Immature natural killer cell (primary cell): ENCODE results near the gene SLC1A1. TPM values are rescaled to one million over a fixed set of nuclear protein-coding genes. Genes with fewer than 3 reads are reported as not detected.
"Not testable (repeated sequence)": the region's sequence is repeated elsewhere in the genome, so short reads cannot be mapped to it uniquely, and the experiment has no call there.

Experiments used
- DNase-seq, 3 donors: peaks; one replicate each; pipeline ENCODE4 v3.0.0; 2022; ENCODE audit warnings: mixed read lengths in 1 of 3
- H3K27ac Mint-ChIP-seq, 6 donors: one replicate each; pipeline ENCODE4 v1.8.0; 2020; ENCODE audit warnings: mixed read lengths in 6 of 6, mild to moderate bottlenecking in 5 of 6, inconsistent platforms in 4 of 6, moderate library complexity in 3 of 6
- H3K27me3 Mint-ChIP-seq, 3 donors: one replicate each; pipeline ENCODE4 v1.8.0; 2020 to 2021; ENCODE audit warnings: low read depth in 3 of 3, mild to moderate bottlenecking in 3 of 3, mixed read lengths in 3 of 3, moderate library complexity in 3 of 3, inconsistent platforms in 1 of 3
- H3K36me3 Mint-ChIP-seq, 3 donors: one replicate each; pipeline ENCODE4 v1.8.0; 2020; ENCODE audit warnings: mixed read lengths in 3 of 3, inconsistent platforms in 2 of 3, mild to moderate bottlenecking in 2 of 3
- H3K4me1 Mint-ChIP-seq, 2 donors: one replicate each; pipeline ENCODE4 v1.8.0; 2020; ENCODE audit warnings: inconsistent platforms in 2 of 2, mild to moderate bottlenecking in 2 of 2, mixed read lengths in 2 of 2, moderate library complexity in 1 of 2
- H3K4me3 Mint-ChIP-seq, 5 donors: one replicate each; pipeline ENCODE4 v1.8.0; 2020; ENCODE audit warnings: mild to moderate bottlenecking in 5 of 5, mixed read lengths in 5 of 5, inconsistent platforms in 3 of 5, moderate library complexity in 3 of 5
- H3K9me3 Mint-ChIP-seq, 6 donors: one replicate each; pipeline ENCODE4 v1.8.0; 2020; ENCODE audit warnings: mild to moderate bottlenecking in 6 of 6, mixed read lengths in 6 of 6, inconsistent platforms in 4 of 6, moderate library complexity in 3 of 6
- polyA plus RNA-seq, 3 donors: library from polyadenylated mRNA; unstranded; fragments of 300-500 nt; fragmentation: Illumina TruSeq; gene quantifications; one replicate each; pipeline ENCODE4 v1.2.3, GENCODE V29; 2021

The SLC1A1 gene
- polyA plus RNA-seq, 3 donors from 2014 or later = 0.13 TPM; not detected in 2

DNA sequence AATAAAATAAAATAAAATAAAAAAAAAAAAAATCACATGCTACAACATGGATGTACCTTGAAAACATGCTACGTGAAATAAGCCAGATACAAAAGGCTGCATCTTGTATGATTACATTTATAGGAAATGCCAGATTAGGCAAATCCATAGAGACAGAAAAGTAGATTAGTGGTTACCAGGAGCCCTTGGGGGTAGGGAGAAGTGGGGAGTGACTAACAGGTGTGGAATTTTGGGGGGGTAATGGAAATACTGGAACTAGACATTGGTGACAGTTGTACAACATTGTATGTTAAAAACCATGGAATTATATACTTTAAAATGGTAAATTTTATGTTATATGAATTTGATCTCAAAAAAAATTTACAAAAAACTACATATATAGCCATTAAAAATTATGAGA lies 47.3 kb downstream of the SLC1A1 start:
- DNase-seq = no peak
- Mint-ChIP-seq H3K36me3 (peaks cover 0 to 10% (median 0%) of the 10 kb centered on the region in 3 donors), H3K27me3 (peaks cover under 1 to 3% (median 2%) of the 10 kb centered on the region in 3 donors), H3K4me3 (no peak overlapping the region), H3K27ac (no peak overlapping the region), H3K4me1 (no peaks in the 10 kb centered on the region), H3K9me3 (peaks cover 0 to 7% (median 0%) of the 10 kb centered on the region in 6 donors)

DNA sequence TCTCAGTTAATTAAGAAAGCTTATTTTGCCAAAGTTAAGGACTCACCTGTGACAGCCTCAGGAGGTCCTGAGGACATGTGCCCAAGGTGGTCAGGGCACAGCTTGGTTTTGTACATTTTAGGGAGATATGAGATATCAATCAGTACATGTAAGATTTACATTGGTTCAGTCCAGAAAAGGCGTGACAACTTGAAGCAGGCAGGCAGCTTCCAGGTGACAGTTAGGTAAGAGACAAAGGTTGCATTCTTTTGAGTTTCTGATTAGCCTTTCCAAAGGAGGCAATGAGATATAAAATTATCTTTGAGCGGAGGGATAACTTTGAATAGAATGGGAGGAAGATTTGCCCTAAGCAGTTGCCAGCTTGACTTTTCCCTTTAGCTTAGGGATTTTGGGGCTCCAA lies 47.8 kb downstream of the SLC1A1 start:
- no peak overlapping the region for H3K27ac Mint-ChIP-seq
- H3K9me3 Mint-ChIP-seq = peaks cover 0 to 7% (median 0%) of the 10 kb centered on the region in 6 donors
- no peaks in the 10 kb centered on the region for H3K4me1 Mint-ChIP-seq
- peaks cover 0 to 10% (median 0%) of the 10 kb centered on the region in 3 donors for H3K36me3 Mint-ChIP-seq
- peaks cover 0 to 4% (median 3%) of the 10 kb centered on the region in 3 donors for H3K27me3 Mint-ChIP-seq
- DNase-seq = no peak
- H3K4me3 Mint-ChIP-seq = no peak overlapping the region

GRCh38 chr9:4538621-4539020 lies 48.4 kb downstream of the SLC1A1 start:
- Mint-ChIP-seq H3K4me3 (no peak overlapping the region), H3K36me3 (peaks cover 0 to 10% (median 0%) of the 10 kb centered on the region in 3 donors), H3K27ac (no peak overlapping the region), H3K27me3 (peaks cover 0 to 5% (median 3%) of the 10 kb centered on the region in 3 donors), H3K4me1 (no peaks in the 10 kb centered on the region), H3K9me3 (peaks cover 0 to 6% (median 0%) of the 10 kb centered on the region in 6 donors)
- no peak for DNase-seq

GRCh38 chr9:4540425-4540824 lies 50.2 kb downstream of the SLC1A1 start:
- H3K27me3 Mint-ChIP-seq = peaks cover 0 to 9% (median 5%) of the 10 kb centered on the region in 3 donors
- no peak for DNase-seq
- H3K36me3 Mint-ChIP-seq = peaks cover 0 to 4% (median 0%) of the 10 kb centered on the region in 3 donors
- no peak overlapping the region for H3K4me3 Mint-ChIP-seq
- no peak overlapping the region for H3K27ac Mint-ChIP-seq
- H3K9me3 Mint-ChIP-seq = peaks cover 0 to 3% (median 0%) of the 10 kb centered on the region in 6 donors
- H3K4me1 Mint-ChIP-seq = no peaks in the 10 kb centered on the region

DNA sequence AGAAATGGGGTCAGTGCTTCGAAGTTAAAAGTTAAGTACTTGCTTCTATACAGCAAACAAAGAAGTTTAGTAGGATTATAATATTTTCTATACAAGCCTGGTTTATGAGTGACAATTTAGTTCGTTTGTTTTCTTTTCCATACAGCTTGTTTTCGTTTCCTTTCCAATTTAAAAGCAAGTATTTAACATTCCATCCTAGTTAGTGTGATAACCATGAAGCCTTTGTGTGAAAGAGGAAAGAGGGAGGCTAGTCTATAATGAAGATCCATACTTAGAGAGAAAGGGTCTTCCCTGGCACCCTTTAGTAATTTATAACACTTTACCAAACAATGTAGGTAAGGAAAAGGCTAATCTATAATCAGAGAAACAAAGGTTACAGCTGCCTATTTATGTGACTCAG lies 51.0 kb downstream of the SLC1A1 start:
- no peak overlapping the region for H3K27ac Mint-ChIP-seq
- no peaks in the 10 kb centered on the region for H3K4me1 Mint-ChIP-seq
- DNase-seq = no peak
- peaks cover 0 to under 1% (median 0%) of the 10 kb centered on the region in 6 donors for H3K9me3 Mint-ChIP-seq
- no peak overlapping the region for H3K4me3 Mint-ChIP-seq
- H3K36me3 Mint-ChIP-seq = peaks cover 0 to 4% (median 0%) of the 10 kb centered on the region in 3 donors
- H3K27me3 Mint-ChIP-seq = peaks cover 0 to 13% (median 5%) of the 10 kb centered on the region in 3 donors

DNA sequence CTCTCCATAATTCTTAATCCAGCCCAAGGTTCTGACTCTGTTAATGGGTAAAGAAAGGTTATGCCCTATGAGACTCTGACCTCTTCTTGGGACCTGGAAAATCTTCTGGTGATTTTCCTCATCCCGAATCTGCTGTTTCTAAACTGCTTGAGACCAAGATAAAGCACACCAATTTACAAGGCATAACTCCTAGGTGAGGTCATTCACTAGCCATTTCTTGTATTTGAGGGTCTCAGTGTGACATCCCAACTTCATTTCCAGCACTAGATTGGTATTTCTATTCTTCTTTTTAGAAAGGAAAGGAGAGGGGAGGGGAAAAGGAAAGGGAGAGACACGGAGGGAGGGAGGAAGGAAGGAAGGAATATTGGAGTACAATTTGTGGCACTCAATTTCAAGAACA lies 51.6 kb downstream of the SLC1A1 start:
- Mint-ChIP-seq H3K4me1 (no peaks in the 10 kb centered on the region), H3K27ac (no peak overlapping the region), H3K4me3 (no peak overlapping the region), H3K36me3 (peaks cover 0 to 4% (median 0%) of the 10 kb centered on the region in 3 donors), H3K9me3 (no peaks in the 10 kb centered on the region), H3K27me3 (peaks cover 0 to 13% (median 5%) of the 10 kb centered on the region in 3 donors)
- no peak for DNase-seq

DNA sequence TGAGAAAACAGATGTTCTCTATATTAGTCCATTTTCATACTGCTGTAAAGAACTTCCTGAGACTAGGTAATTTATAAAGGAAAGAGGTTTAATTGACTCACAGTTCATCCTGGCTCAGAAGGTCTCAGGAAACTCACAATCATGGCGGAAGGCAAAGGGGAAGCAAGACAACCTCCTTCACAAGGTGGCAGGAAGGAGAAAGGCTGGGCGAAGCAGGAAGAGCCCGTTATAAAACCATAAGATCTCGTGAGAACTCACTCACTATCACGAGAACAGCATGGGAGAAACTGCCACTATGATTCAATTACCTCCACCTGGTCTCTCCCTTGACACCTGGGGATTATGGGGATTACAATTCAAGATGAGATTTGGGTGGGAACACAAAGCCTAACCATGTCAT lies 54.4 kb downstream of the SLC1A1 start:
- not testable (repeated sequence) for H3K36me3 Mint-ChIP-seq, DNase-seq, H3K4me1 Mint-ChIP-seq, H3K9me3 Mint-ChIP-seq, H3K4me3 Mint-ChIP-seq, H3K27ac Mint-ChIP-seq
- peaks cover 0 to 10% (median 7%) of the 10 kb centered on the region in 3 donors for H3K27me3 Mint-ChIP-seq

DNA sequence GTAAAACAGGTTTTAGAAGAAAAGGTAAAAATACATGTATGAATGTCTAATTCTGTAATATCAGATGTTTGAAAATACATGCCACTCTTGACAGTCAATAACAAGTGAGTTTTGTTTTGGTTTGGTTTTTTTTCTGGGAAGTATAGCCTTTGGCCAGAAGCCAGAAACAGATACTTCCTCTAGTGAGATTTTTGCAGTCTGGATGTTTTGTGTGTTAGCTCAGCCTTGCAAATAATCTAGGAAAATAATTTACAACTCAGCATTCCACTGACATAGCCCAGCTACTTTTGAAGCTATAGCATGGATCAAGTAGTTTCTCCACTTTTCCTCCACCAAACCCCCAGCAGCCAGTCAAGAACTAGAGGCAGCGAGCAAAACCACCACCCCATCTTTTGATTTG lies 56.7 kb downstream of the SLC1A1 start:
- Mint-ChIP-seq H3K27me3 (peaks cover 0 to 10% (median 8%) of the 10 kb centered on the region in 3 donors), H3K4me3 (no peak overlapping the region), H3K36me3 (no peaks in the 10 kb centered on the region), H3K4me1 (no peaks in the 10 kb centered on the region), H3K9me3 (no peaks in the 10 kb centered on the region), H3K27ac (no peak overlapping the region)
- DNase-seq = no peak

- Mint-ChIP-seq H3K4me1 (no peaks in the 10 kb centered on the region), H3K27ac (no peak overlapping the region), H3K36me3 (no peaks in the 10 kb centered on the region), H3K27me3 (peaks cover 2 to 10% (median 10%) of the 10 kb centered on the region in 3 donors), H3K9me3 (no peaks in the 10 kb centered on the region), H3K4me3 (no peak overlapping the region)
- no peak for DNase-seq
These were observed 58.8 kb downstream of the SLC1A1 start for GRCh38 chr9:4548811-4549725.

DNA sequence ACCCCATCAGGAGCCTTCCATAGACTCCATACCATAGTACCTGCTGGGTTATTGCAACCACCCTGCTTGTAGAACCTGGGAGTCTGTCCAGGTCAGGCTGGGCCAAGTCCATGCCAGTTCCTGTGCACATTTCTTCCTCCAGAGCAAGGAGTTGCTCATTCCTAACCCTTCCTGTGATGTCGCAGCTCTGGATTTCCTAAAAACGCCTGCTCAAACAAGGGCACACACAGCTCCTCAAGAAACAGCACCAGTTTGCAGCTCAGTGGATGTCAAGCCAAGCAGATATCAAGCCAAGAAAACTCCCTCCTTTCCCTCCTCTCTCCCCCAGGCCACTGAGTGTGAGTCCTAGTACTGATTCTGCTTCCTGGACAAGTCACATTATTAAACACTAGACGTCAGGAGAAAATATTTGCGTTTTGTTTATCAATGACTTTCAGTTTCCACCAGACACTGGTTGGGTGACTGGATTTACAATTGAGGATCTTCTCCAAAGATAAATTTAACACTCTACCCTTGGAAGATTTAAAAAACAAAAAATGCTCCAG lies 59.6 kb downstream of the SLC1A1 start:
- Mint-ChIP-seq H3K9me3 (no peaks in the 10 kb centered on the region), H3K27me3 (peaks cover 2 to 13% (median 10%) of the 10 kb centered on the region in 3 donors), H3K4me3 (no peak overlapping the region), H3K36me3 (no peaks in the 10 kb centered on the region), H3K27ac (no peak overlapping the region), H3K4me1 (no peaks in the 10 kb centered on the region)
- no peak for DNase-seq

GRCh38 chr9:4550777-4551484 lies 60.7 kb downstream of the SLC1A1 start:
- H3K27me3 Mint-ChIP-seq = peaks cover 2 to 11% (median 3%) of the 10 kb centered on the region in 3 donors
- no peak for DNase-seq
- no peak overlapping the region for H3K4me3 Mint-ChIP-seq
- H3K36me3 Mint-ChIP-seq = no peaks in the 10 kb centered on the region
- no peaks in the 10 kb centered on the region for H3K9me3 Mint-ChIP-seq
- H3K27ac Mint-ChIP-seq = no peak overlapping the region
- no peaks in the 10 kb centered on the region for H3K4me1 Mint-ChIP-seq

DNA sequence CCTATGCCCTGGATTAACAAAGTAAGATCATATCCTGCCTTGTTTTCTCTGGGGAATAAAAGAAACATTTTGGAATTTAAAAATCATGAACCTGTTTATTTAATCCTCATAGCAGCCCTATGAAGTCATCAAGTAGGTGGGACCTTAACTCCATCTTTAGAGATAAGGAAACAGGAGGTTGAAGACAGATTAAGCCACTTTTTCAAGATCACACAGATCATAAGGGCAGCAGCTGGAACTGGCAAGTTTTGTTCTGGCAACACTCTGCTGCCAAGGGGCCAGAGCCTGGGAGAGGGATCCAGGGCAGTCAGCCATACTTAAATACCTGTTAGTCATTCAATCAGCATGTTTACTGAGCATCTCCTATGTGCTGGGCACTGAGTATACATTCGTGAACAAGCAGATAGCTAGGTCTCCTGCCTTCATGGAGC lies 63.7 kb downstream of the SLC1A1 start:
- H3K9me3 Mint-ChIP-seq = no peaks in the 10 kb centered on the region
- no peak for DNase-seq
- H3K27me3 Mint-ChIP-seq = peaks cover 2 to 8% (median 4%) of the 10 kb centered on the region in 3 donors
- H3K4me3 Mint-ChIP-seq = no peak overlapping the region
- no peaks in the 10 kb centered on the region for H3K4me1 Mint-ChIP-seq
- no peak overlapping the region for H3K27ac Mint-ChIP-seq
- no peaks in the 10 kb centered on the region for H3K36me3 Mint-ChIP-seq

DNA sequence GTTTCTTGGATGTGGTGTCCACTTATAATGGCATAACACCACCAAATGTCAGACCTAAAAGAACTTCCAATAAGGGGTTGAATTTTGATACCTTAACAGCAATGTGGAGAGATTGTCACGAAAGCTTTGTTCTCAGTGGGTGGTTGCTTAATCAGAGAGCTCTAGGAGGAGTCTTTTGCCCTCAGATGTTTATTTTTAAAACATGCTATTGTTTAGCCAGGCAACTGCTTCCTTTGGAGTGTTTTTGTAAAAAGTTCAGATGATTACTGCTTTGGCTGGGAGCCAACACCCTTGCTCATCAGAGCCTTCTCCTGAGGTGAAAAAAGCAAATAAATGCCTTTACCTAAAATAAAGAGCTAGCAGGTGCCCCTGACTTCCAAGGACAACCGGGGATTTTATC lies 65.0 kb downstream of the SLC1A1 start:
- Mint-ChIP-seq H3K4me1 (no peaks in the 10 kb centered on the region), H3K36me3 (no peaks in the 10 kb centered on the region), H3K27ac (no peak overlapping the region), H3K9me3 (no peaks in the 10 kb centered on the region), H3K4me3 (no peak overlapping the region), H3K27me3 (peaks cover 2 to 5% (median 4%) of the 10 kb centered on the region in 3 donors)
- no peak for DNase-seq
